Gastrocnemius medialis (tissue), 4 donors: ENCODE data around the gene ADAMTS4.

Experiments
- POLR2A ChIP-seq, 2 donors: fragments of 450-650 bp; IDR thresholded peaks; one replicate each; pipeline ENCODE4 v1.6.1; 2017; ENCODE audit warnings: antibody characterized with exemption in 2 of 2, mild to moderate bottlenecking in 2 of 2, moderate library complexity in 2 of 2
- TF ChIP-seq, protein P1 (sequence below), 5 experiments: fragments of 450-650 bp in 3 of 5; fragments of 200-600 bp in 2 of 5; sonication (generic) in 2 of 5; IDR thresholded peaks in 4 of 5; conservative IDR thresholded peaks in 1 of 5; 1 replicate in 4 of 5; 2 replicates in 1 of 5; pipeline ENCODE4 v1.5.1; 2016 to 2019; ENCODE audit warnings: antibody characterized with exemption in 5 of 5, mild to moderate bottlenecking in 3 of 5, moderate library complexity in 3 of 5

DNA sequence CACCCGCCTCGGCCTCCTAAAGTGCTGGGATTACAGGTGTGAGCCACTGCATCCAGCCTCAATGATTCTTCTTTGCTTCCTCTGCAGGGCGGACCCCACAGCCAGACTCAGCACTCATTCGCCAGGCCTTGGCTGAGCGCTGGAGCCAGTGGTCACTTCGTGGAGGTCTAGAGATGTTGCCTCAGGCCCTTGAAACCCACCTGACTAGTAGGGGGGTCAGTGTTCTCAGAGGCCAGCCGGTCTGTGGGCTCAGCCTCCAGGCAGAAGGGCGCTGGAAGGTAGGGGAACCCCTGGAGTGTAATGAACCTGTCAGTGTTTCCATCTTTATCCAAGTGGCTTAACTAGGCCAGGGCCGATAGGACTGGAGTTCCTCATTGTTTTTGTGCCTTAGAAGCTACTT lies 29.9 kb downstream of the ADAMTS4 start:
- TF ChIP-seq, protein P1, sequence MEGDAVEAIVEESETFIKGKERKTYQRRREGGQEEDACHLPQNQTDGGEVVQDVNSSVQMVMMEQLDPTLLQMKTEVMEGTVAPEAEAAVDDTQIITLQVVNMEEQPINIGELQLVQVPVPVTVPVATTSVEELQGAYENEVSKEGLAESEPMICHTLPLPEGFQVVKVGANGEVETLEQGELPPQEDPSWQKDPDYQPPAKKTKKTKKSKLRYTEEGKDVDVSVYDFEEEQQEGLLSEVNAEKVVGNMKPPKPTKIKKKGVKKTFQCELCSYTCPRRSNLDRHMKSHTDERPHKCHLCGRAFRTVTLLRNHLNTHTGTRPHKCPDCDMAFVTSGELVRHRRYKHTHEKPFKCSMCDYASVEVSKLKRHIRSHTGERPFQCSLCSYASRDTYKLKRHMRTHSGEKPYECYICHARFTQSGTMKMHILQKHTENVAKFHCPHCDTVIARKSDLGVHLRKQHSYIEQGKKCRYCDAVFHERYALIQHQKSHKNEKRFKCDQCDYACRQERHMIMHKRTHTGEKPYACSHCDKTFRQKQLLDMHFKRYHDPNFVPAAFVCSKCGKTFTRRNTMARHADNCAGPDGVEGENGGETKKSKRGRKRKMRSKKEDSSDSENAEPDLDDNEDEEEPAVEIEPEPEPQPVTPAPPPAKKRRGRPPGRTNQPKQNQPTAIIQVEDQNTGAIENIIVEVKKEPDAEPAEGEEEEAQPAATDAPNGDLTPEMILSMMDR (IDR thresholded peaks at IDR 0.05 in 4 of 5, conservative IDR thresholded peaks at IDR 0.05 in 1 of 5): no peak
- TF ChIP-seq POLR2A (IDR thresholded peaks at IDR 0.05): no peak
